ENCODE results near the gene INTS11. TPM values are rescaled to one million over a fixed set of nuclear protein-coding genes. Genes with fewer than 3 reads are reported as not detected.

The INTS11 gene
- total and polyA plus RNA-seq, 2 of the 8 experiments (the other 6 are each of a cell fraction or from before 2014, with no cell fraction given) = 113 to 243 TPM

GRCh38 chr1:1358433-1359271 is 34.2 kb upstream of the INTS11 start, which contains the start of gene MXRA8:
Gene MXRA8, minus strand, starts transcription at chr1:1358555. Its CDS starts 51 bp downstream, at chr1:1358504.
- no peaks in the 10 kb centered on the region for H3K36me3 ChIP-seq (ENCODE audit: control insufficient read depth in 2 of 4, insufficient read depth in 4 of 4, low read length in 3 of 4)
- peak within 1 kb of the TSS; percentile 88 for H2BK15ac ChIP-seq (ENCODE audit: low read length)
- H3K4me3 ChIP-seq (ENCODE audit: extremely low read depth in 1 of 4, insufficient read depth in 2 of 4, low read depth in 3 of 4, low read length in 4 of 4) = peak within 1 kb of the TSS in 2 of 4 experiments; percentile 16 to 18; a peak in 3 of 8 replicates
- peaks cover 2 to 34% (median 23%) of the 10 kb centered on the region in 4 experiments for H3K4me1 ChIP-seq (replicated peaks in 1 of 4; ENCODE audit: control insufficient read depth in 3 of 4, insufficient read depth in 4 of 4, low read length in 3 of 4)
- H2BK20ac ChIP-seq (ENCODE audit: low read length) = peak within 1 kb of the TSS; percentile 48; the same call in 1 of the 2 replicates
- H3K9me3 ChIP-seq (ENCODE audit: insufficient read depth in 2 of 2, low read depth in 1 of 2, low read length in 1 of 2) = no peaks in the 10 kb centered on the region
- peaks cover 14% of the 10 kb centered on the region for H3K23me2 ChIP-seq (ENCODE audit: low read depth, low read length)
- H3K4ac ChIP-seq (replicated peaks; ENCODE audit: insufficient read length, low read depth, low read length) = peak within 1 kb of the TSS; percentile 7
- DNase-seq (ENCODE audit: low read depth in 1 of 2, low spot score in 2 of 2) (peak in 1 of 2 experiments; percentile 66), FAIRE-seq (no peak)
- 67% methylated on average over 23 of the region's 29 CpGs; no CpG with 5 or more reads in 1 of the 2 experiments for WGBS, 2 experiments (ENCODE audit: extremely low coverage in 1 of 2, insufficient coverage in 1 of 2, insufficient read length in 1 of 2, insufficient replicate concordance in 2 of 2, low coverage in 1 of 2, low lambda C conversion rate in 2 of 2, missing lambda C conversion rate in 1 of 2)
- no peak within 1 kb of the TSS for H2BK120ac ChIP-seq (replicated peaks; ENCODE audit: low read depth, low read length)
- H3K23ac ChIP-seq (ENCODE audit: insufficient read length) = no peak within 1 kb of the TSS
- ChIA-PET POLR2A (ENCODE audit: partially characterized antibody) (interaction anchor here (0.6 to 4.0 kb wide), 9 partner anchors 12 to 62 kb away, joined by 3 to 19 read pairs (median 4); partner anchors contain the start of genes ANKRD65, AURKAIP1 and MRPL20), CTCF (ENCODE audit: partially characterized antibody) (interaction anchor here (0.7 to 2.9 kb wide), 5 partner anchors 10 to 44 kb away, joined by 3 to 18 read pairs (median 4); no protein-coding TSS in a partner anchor)
- no peak within 1 kb of the TSS for H4K5ac ChIP-seq (ENCODE audit: insufficient read length, low read depth, low read length)
- H2AFZ ChIP-seq (ENCODE audit: low read length) = no peak within 1 kb of the TSS
- peak within 1 kb of the TSS; percentile 92 for H2BK12ac ChIP-seq (ENCODE audit: low read depth, low read length)
- peak within 1 kb of the TSS; percentile 60; the same call in 1 of the 2 replicates for H2BK5ac ChIP-seq (ENCODE audit: low read depth, low read length)
- H3K27me3 ChIP-seq (replicated peaks in 1 of 4; ENCODE audit: control insufficient read depth in 3 of 4, extremely low read depth in 1 of 4, insufficient read depth in 3 of 4, low read length in 3 of 4) = peaks cover 9 to 17% (median 14%) of the 10 kb centered on the region in 4 experiments
- no peak within 1 kb of the TSS for H3K56ac ChIP-seq (replicated peaks; ENCODE audit: insufficient read length, low read depth, low read length)
- peak within 1 kb of the TSS; percentile 47 to 50; a peak in 3 of 4 replicates for H3K4me2 ChIP-seq (ENCODE audit: insufficient read depth in 1 of 2, low read depth in 2 of 2, low read length in 2 of 2)
- TF ChIP-seq BRCA1 (IDR thresholded peaks at IDR 0.05; ENCODE audit: low read depth, low read length) (no peak), USF2 (IDR thresholded peaks at IDR 0.05; ENCODE audit: low read length) (peak; percentile 30; the same call in 1 of the 2 replicates)
- peak within 1 kb of the TSS; percentile 78 for H3K18ac ChIP-seq (ENCODE audit: extremely low read depth, low read length)
- no peaks in the 10 kb centered on the region for H3K79me2 ChIP-seq (ENCODE audit: control insufficient read depth in 1 of 2, insufficient read depth in 2 of 2, low read length in 2 of 2)
- H3K79me1 ChIP-seq (ENCODE audit: low read depth, low read length) = no peaks in the 10 kb centered on the region
- H3K9ac ChIP-seq (replicated peaks in 1 of 4; ENCODE audit: extremely low read depth in 1 of 4, low read depth in 3 of 4, low read length in 3 of 4) = 0 out of 7 replicates have a peak within 1 kb of the TSS, but pooled peaks of 1 of the 4 experiments have one; percentile 8
- H4K91ac ChIP-seq (replicated peaks; ENCODE audit: insufficient read length, low read length) = peak within 1 kb of the TSS; percentile 91
- H4K8ac ChIP-seq (ENCODE audit: extremely low read depth, insufficient read depth, low read length) = peak within 1 kb of the TSS; percentile 72
- H2AK5ac ChIP-seq (ENCODE audit: low read depth, low read length) = peak within 1 kb of the TSS; percentile 83; the same call in 1 of the 2 replicates
- no peak within 1 kb of the TSS for H3K27ac ChIP-seq (ENCODE audit: low read depth, low read length)
- no peak within 1 kb of the TSS for H3K14ac ChIP-seq (ENCODE audit: insufficient read length)
- no peaks in the 10 kb centered on the region for H4K20me1 ChIP-seq (replicated peaks in 1 of 2; ENCODE audit: control insufficient read depth in 1 of 2, insufficient read depth in 2 of 2, low read length in 2 of 2)

Data from H1 (cell line).